ENCODE results near the gene GPR50. TPM values are rescaled to one million over a fixed set of nuclear protein-coding genes. Genes with fewer than 3 reads are reported as not detected.

GPR50 gene
- total RNA-seq, 1 experiment from 2014 or later = not detected

DNA sequence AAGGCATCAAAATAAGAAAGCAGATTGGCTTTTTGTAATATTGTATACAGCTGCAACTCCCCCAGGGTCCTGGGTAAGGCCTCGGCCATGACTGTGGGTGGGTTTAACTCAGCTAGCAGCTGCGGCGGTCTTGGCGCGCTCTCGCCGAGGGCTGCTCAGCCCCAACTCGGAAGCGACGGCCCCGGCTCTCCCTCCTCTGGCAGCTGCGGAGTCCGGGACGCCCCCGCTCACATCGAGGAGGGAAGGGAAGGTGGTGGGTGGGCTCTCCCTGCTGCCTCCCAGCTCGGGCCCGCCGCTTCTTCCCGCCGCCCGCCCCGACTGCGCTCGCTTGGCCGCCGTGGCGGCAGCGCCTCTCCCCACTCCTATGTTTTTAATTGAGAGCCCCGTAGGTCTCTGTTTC lies 51.2 kb downstream of the GPR50 start:
- Mint-ChIP-seq H3K36me3 (ENCODE audit: insufficient read depth, unreplicated experiment) (no peaks in the 10 kb centered on the region), H3K4me3 (ENCODE audit: unreplicated experiment) (no peak overlapping the region), H3K27ac (ENCODE audit: unreplicated experiment) (no peak overlapping the region), H3K27me3 (ENCODE audit: insufficient read depth, unreplicated experiment) (peaks cover 12% of the 10 kb centered on the region), H3K9me3 (ENCODE audit: unreplicated experiment) (no peaks in the 10 kb centered on the region), H3K4me1 (ENCODE audit: low read depth, unreplicated experiment) (no peaks in the 10 kb centered on the region)
- Histone ChIP-seq H3K27me3 (replicated peaks; ENCODE audit: control insufficient read depth, insufficient read depth, low read length) (no peaks in the 10 kb centered on the region), H3K36me3 (ENCODE audit: control insufficient read depth, insufficient read depth, low read length) (no peaks in the 10 kb centered on the region), H3K4me1 (no peaks in the 10 kb centered on the region), H3K9me3 (no peaks in the 10 kb centered on the region), H3K4me3 (ENCODE audit: low read depth, low read length) (no peak overlapping the region)
- no peak for DNase-seq
- POLR2A ChIA-PET = no interaction called here
- CTCF ChIA-PET = no interaction called here
- TF ChIP-seq, protein P1, sequence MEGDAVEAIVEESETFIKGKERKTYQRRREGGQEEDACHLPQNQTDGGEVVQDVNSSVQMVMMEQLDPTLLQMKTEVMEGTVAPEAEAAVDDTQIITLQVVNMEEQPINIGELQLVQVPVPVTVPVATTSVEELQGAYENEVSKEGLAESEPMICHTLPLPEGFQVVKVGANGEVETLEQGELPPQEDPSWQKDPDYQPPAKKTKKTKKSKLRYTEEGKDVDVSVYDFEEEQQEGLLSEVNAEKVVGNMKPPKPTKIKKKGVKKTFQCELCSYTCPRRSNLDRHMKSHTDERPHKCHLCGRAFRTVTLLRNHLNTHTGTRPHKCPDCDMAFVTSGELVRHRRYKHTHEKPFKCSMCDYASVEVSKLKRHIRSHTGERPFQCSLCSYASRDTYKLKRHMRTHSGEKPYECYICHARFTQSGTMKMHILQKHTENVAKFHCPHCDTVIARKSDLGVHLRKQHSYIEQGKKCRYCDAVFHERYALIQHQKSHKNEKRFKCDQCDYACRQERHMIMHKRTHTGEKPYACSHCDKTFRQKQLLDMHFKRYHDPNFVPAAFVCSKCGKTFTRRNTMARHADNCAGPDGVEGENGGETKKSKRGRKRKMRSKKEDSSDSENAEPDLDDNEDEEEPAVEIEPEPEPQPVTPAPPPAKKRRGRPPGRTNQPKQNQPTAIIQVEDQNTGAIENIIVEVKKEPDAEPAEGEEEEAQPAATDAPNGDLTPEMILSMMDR (IDR thresholded peaks at IDR 0.05; ENCODE audit: insufficient read depth in 1 of 2, low read depth in 1 of 2, low read length in 1 of 2, severe bottlenecking in 1 of 2, unreplicated experiment in 1 of 2) = no peak
- BruUV-seq (replicated peaks) = no TSS peak
- intact Hi-C loops (cut with micrococcal nuclease; ENCODE audit: unreplicated experiment) = no loop called here

GRCh38 chrX:151228935-151229334 lies 52.6 kb downstream of the GPR50 start:
- no peak overlapping the region for H3K4me3 ChIP-seq (ENCODE audit: low read depth, low read length)
- Mint-ChIP-seq H3K4me1 (ENCODE audit: low read depth, unreplicated experiment) (no peaks in the 10 kb centered on the region), H3K9me3 (ENCODE audit: unreplicated experiment) (no peaks in the 10 kb centered on the region), H3K4me3 (ENCODE audit: unreplicated experiment) (no peak overlapping the region), H3K27ac (ENCODE audit: unreplicated experiment) (no peak overlapping the region), H3K27me3 (ENCODE audit: insufficient read depth, unreplicated experiment) (peaks cover 12% of the 10 kb centered on the region), H3K36me3 (ENCODE audit: insufficient read depth, unreplicated experiment) (no peaks in the 10 kb centered on the region)
- POLR2A ChIA-PET = no interaction called here
- no peaks in the 10 kb centered on the region for H3K4me1 ChIP-seq
- BruUV-seq (replicated peaks) = no TSS peak
- CTCF ChIA-PET = no interaction called here
- H3K9me3 ChIP-seq = no peaks in the 10 kb centered on the region
- TF ChIP-seq, protein P1 (IDR thresholded peaks at IDR 0.05; ENCODE audit: insufficient read depth in 1 of 2, low read depth in 1 of 2, low read length in 1 of 2, severe bottlenecking in 1 of 2, unreplicated experiment in 1 of 2) = no peak
- H3K36me3 ChIP-seq (ENCODE audit: control insufficient read depth, insufficient read depth, low read length) = no peaks in the 10 kb centered on the region
- DNase-seq = no peak
- intact Hi-C loops (cut with micrococcal nuclease; ENCODE audit: unreplicated experiment) = no loop called here
- no peaks in the 10 kb centered on the region for H3K27me3 ChIP-seq (replicated peaks; ENCODE audit: control insufficient read depth, insufficient read depth, low read length)

Small RNAs within 50 kb of the gene (microRNA-seq; reads per million reads assigned to microRNA genes)
- gene MIR4330 = not detected

Other genes with a start within 250 kb of the GPR50 start
- gene HMGB3, start 193.2 kb upstream of the GPR50 start, total RNA-seq (2022) = 90.3 and 115 TPM in 2 replicates
- 39.3 and 45.7 TPM in 2 replicates for gene VMA21, start 220.6 kb downstream of the GPR50 start, total RNA-seq (2022)

Data from Caco-2 (cell line).